ENCODE measurements around the gene DUSP8.
A peak's percentile ranks its signal among the peaks of the same experiment; 100 is the strongest.
"Not testable (repeated sequence)": the region's sequence is repeated elsewhere in the genome, so short reads cannot be mapped to it uniquely, and the experiment has no call there.

Gene DUSP8

DNA sequence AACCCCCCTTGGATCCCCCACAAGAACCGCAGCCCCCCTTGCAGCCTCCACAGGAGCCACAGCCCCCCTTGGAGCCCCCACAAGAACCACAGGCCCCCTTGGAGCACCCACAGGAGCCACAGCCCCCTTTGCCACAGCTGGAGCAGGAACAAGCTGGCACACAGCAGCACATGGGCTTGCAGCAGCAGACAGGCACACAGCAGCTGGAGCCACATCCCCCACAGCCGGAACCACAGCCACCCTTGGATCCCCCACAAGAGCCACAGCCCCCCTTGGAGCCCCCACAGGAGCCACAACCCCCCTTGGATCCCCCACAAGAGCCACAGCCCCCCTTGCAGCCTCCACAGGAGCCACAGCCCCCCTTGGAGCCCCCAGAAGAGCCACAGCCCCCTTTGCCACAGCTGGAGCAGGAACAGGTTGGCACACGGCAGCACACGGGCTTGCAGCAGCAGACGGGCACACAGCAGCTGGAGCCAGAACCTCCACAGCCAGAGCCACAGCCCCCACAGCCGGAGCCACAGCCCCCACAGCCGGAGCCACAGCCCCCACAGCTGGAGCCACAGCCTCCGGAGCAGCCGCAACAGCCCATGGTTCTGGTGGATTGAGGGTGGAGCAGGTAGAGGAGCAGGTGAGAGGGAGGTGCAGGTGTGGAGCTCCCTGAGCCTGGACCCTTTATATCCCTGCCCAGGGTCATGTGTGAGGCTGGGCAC, 12.7 kb upstream of the DUSP8 start, which contains the start of gene KRTAP5-1:
KRTAP5-1 (minus strand) TSS at position 623 of the 710 bp plus-strand sequence; CDS start at position 589, 34 bp downstream.
- not testable (repeated sequence) for DNase-seq

DNA sequence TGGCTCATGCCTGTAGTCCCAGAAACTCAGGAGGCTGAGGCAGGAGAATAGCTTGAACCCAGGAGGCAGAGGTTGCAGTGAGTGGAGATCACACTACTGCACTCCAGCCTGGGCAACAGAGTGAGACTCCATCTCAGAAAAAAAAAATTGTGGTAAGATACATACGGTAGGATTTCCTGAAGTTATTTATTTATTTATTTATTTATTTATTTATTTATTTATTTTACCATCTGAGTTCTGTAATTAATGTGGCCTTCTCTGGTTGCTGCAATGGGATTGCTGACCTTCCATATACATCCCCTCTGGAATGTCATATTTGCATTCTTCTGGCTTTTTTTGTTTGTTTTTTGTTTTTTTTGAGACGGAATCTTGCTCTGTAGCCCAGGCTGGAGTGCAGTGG, 10.8 kb upstream of the DUSP8 start:
- not testable (repeated sequence) for DNase-seq

DNA sequence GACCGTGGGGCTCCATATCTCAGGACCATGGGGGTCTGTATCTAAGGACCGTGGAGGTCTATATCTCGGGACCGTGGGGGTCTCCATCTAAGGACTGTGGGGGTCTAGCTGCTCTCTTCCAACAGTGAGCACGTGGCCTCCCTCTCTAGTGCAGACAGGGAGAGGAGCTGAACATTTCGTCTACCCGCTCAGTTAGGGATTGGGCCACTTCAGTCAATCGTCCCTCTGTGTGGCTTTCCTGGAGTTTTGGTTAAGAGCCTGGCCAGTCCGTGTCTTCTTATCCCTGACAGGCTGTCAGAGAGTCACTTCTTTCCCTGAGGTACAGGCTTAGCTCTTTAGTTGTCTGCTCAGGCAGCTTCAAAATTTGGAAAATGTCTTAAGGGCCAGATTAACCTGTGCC, 9.9 kb upstream of the DUSP8 start:
- DNase-seq: no peak

DNA sequence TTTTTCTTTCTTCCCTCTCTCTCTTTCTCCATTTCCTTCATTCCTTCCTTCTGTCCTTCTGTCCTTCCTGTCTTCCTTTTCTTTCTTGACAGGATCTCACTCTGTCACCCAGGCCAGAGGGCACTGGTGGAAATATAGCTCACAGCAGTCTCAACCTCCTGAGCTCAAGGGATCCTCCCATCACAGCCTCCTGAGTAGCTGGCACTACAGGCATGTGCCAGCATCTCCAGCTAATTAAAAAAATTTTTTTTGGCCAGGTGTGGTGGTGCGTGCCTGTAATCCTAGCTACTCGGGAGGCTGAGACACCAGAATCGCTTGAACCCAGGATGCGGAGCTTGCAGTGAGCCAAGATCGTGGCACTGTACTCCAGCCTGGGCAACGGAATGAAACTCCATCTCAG, 4.8 kb upstream of the DUSP8 start:
- DNase-seq: no peak

DNA sequence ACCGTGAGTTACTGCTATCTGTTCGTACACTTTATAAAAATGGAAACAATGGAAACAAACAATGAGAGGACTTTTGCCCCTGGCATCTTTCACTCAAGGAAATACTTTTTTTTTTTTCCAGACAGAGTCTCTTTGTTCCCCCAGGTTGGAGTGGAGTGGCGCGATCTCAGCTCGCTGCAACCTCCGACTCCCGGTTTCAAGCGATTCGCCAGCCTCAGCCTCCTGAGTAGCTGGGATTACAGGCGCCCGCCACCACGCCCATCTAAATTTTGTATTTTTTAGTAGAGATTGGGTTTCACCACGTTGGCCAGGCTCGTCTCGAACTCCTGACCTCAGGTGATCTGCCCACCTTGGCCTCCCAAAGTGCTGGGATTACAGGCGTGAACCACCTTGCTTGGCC, 3.7 kb upstream of the DUSP8 start:
- not testable (repeated sequence) for DNase-seq

DNA sequence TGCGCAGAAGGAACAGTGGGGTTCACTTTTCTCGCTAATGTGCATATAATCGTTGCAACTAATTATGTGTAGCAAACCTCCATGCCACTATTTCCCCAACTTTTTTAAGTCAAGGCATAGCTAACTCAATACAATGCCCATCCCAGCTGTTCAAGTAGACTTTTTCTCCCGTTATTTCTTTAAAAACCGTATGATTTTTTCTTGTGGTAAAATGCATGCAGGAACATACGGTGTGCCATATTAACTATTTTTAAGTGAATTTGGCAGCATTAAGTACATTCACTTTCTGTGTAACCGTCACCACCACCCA, 2.8 kb upstream of the DUSP8 start:
- no peak for DNase-seq

DNA sequence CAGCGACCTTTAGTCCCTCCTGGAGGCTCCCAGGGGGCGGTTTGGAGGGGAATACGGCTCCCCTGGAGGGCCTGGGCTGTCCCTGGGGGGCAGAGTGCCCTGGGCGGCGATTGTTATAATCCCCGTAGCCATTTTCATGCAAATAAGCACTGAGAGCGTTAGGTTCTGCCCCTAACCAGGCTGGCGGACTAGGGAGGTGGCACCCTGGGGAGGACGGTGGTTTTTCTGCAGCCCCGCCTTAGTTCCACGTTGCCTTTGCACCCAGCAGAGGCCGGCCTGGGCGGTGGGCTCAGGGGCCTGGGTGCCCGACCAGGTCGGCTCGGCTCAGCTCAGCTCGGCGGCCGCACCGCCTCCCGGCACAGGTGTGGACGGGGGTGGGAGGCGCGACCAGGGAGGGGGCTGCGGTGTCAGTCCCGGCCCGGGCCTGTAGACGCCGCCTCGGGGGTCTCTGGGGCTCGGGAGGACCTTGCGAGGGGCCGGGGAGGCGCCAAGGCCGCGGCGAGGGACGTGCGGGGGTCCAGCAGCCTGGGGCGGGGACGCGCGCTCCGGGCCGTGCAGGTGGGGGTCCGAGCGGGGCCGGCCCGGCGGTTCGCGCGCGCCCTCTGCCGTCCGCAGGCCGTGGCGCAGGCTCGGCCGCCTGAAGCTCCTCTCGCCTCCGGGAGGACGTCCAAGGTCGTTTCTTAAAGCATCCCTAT, 2.3 kb upstream of the DUSP8 start:
- peak; percentile 43 for DNase-seq

DNA sequence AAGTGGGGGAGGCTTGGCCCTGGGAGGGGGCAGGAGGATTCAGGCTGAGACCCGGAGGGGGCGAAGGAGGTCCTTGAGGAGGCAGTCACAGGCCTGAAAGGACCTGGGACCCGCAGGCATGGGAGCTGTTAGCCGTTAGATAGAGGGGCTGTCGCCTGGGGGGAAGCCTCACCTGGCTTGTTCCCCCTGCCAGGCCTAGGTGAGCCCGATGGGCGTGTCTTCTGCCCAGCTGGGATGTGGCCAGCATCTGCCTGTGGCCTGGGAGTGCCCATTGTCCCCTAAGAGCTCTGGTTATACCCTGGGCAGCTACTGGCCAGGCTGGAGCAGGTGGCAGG, 1.8 kb upstream of the DUSP8 start:
- DNase-seq: no peak

DNA sequence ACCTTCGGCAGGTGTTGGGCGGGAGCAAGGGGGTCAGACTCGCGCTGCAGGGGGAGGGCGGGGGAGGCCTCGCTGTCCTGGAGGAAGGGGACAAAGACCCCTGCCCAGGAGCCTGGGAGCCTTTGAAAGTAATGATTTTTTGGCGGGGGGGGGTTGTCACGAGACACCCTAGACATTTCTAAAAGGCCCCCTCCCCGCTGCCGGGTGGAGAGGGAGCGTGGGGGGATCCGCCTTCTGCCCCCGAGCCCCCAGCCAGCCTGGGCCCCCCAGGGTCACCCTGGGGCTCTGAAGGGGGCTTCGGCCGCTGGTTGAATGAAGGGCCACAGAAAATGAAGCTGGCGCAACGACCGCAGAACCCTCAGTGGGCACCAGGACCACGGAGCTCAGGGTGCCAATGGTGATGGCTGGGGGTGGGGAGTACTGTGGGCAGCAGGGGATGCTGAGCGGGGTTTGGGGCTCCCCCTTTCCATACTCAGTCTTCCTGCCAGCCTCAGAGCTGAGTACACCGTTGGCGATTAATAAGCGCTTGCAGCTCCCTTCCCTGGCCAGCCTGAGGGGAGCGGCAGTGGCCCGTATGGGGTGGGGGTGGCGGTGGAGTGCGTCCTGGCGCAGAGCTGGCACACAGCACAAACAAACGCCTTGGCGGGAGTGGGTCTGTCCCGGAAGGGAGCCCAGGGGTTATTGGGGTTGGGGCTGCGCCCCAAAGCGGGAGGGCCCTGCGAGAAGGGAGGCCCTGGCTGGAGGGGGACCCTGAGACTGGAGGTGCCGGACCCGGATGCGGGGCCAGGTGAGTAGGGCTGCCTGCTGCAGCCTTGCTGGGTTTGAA, 1.2 kb upstream of the DUSP8 start:
- DNase-seq: peak; percentile 14

DNA sequence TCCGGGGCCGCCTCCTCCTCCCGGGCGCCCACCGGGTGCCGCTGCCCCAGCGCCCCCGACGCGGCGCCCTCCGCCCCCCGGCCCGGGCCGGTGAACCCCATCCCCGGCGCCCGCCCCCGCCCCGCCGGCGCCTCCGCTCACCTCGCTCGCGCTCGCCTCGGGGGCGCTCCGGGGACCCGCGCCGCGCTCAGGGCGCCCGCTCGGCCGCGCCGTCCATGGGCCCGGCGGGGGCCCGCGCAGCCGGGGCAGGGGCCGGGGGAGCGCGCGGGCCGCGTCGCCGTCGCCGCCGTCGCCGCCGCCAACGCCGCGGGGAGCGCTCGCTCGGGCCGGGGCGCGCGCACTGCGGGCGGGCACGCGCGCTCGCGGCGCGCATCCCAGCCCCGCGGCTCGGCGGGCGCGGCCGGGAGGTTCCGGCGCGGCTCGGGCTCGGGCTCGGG, 293 bp downstream of the DUSP8 start:
- DNase-seq: no peak

DNA sequence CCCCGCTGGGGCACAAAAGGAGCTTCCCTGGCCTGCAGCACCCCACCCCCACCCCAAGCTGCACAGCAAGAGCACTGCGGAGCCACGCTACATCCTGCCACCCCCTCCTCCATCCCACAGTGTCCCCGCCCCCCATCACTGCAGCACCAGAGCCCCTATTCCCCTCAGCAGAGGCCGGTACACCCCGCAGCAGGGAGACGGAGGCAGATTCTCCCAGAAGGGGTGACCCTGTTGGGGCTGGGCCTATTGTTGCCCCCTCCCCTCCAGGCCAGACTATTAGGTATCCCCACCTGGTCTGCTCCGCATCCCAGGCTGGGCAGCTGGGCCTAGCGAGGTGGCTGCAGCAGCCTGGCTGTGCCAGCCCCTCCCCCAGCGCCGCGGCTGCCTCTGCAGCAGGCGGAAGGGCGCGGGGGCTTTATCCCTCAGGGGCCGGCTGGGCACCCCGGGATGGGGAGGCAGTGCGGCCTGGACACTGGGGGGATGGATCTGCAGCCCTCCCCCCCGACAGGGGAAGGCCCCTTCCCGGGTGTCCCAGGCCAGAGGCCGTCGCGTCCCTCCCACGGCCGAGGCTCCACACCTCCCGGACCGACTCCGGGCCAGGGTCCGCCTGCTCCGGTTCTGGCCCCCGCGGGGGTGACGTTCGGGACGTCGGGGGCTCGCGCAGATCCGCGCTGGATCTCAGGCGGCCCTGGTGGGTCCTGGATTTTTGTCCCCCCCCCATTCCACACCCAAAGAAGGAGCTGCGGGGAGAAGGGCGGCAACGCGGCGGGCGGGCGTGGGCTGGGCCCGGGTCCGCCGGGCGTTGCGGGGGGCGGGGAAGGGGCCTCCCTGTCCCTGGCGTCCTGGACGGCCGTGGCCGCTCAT, 943 bp downstream of the DUSP8 start:
- DNase-seq: no peak

DNA sequence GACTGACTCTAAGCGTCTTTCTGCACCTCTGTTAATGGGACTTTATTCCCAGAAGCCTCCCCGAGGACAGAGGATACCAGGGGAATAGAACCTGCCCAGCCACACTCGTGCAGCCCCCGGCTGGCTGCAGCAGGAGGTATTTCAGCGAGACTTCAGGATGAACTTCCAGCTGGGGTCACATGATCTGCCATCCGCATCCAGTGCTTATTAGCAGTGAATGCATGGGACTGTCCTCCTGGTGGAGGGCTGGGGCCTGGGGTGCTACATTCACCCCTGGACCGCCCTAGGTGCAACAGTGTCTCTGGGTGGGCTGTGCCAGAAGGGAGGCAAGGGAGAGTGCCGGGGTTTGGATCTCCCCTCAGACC, 1.6 kb downstream of the DUSP8 start:
- DNase-seq: no peak

DNA sequence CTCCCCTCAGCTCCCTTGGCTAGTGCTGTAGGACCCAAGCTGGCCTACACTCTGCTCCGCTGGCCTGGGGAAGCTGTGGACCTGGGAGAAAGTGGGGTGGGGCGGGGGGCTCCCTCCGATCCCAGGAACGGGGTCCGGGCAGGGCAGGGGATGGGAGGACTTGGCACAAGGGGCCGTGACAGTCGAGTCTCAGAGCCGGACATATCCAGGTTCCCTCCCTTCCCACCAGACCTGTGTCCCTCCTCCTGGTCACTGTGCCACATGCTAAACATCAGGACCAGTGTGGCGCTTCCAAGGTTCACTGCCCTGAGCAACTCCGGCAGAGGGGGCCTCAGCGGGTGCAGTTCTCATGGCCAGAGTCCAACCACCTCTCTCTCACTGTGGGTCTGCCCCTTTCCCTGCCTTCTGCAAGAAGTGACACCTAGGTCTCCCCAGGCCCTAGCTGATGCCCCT, 2.0 kb downstream of the DUSP8 start:
- no peak for DNase-seq

DNA sequence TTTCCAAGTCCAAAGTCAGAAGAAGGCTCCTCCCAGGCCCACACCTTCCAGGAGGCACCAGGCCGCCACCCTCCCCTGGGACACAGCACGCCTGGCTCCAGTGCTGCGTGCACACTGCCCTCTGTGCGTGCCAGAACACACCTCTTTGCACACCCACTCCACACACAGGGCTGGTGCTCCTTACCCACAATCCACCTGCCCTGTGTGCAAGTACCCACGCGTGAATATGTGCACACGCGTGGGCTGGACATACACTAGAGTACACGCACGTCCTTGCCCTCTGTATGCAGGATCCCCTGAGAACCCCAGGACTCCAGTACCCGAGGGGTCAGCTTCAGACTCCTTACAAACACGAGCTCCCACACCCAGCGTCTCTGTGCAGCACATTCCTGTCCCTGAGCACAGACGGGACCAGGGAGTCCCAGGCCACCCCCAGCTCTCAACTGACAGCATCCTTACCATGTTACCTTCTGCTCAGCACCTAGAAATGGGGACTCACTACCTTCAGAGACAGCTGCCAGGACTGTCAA, 2.8 kb downstream of the DUSP8 start:
- no peak for DNase-seq

DNA sequence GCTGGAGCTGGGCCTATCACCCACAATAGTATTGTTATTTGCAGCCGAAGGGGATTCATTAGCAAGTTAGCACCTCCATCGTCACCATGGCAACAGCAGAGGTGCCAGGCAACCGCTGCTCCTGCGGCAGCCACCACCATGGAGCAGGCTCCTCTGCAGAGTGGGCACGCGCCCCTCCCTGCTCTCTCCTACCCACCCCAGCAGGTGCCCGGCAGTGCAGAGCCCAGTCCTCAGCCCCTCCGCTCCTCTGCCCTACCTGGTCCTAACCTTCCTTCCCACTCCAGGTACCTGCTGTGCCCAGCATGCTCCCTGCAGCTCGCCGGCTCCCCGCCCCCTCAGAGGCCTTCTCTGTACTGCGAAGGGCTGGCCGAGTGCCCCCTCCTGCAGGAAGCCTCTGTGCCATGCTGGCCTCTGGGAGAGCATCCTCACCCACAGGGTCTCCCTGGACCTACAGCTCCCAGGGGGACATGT, 3.6 kb downstream of the DUSP8 start:
- DNase-seq: no peak

DNA sequence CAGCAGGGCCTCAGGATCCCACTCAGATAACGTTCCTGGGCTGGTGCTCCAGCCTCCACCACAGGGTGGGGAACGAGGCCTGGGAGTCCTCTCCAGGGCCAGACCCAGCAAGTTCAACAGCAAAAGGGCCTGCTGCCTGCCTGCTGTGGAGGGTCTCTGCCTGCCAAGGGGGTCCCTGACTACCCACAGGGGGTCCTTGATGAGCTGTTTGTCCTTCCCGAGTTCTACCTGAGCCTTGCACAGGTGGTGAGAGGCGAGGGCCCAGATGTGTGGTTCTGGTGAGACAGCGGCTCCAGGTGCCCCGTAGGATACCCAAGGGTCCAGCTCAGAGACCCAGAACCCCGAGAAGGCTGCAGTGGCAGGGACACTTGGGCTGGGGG, 4.4 kb downstream of the DUSP8 start:
- DNase-seq: no peak

DNA sequence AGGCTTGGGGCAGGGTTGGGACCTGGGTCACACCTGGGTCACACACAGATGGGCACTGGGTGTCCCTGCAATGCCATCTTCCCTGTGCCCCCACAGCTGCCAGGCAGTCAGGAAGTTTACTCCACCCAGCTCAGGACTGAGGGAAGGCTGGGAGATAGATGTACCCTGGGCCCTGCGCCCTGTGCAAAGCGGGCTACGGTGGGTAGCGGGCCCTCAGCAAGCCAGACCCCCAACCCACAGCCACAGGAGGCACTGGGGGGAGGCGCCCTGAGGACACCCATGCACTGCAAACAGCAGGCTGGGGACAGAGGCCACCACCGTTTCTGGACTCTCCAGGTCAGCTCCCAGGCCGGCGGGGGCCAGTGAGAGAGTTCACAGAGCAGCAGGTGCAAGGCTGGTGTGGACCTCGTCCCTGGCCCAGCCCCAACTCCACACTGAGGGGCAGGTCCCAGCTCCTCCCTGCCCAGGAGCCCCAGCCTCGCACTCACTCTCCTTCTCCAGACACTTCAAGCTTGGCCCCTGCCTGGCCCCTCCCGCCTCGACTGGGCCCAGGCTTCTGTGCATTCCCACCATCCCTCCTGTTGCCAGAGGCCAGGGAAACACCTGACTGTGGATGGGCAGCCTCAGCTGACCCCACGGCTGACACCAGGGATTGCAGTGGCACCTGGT, 4.9 kb downstream of the DUSP8 start:
- no peak for DNase-seq

DNA sequence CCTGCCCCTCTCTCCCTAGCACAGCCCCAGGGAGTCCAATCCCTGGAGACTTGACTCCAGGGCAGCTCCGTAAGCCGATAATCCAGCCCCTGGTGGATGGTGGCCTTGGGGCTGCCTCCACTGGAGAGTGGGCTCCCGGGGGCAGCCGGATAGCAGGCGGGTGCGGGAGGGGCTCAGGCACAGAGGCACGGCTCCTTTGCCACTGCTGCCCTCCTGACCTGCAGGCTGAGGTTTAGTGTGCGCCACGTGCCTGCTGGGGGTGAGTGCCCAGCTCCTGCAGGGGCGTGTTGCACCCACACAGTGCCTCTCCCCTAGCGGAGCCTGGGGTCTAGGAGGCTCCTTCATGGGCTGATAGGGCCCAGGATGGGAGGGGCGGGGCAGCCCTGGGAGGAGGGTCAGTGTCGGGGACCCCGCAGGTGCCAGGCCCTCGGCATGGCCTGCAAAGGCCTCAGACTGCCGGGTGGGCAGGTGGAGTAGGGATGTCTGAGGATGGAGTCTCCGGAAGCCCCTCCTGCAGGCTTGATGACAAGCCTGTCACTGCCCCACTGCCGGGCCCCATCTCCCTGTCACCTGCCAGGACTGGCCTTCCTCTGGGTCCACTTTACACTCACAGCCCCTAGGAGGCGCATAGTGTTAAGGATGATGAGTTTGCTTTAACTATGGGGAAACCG, 5.6 kb downstream of the DUSP8 start:
- DNase-seq: no peak

DNA sequence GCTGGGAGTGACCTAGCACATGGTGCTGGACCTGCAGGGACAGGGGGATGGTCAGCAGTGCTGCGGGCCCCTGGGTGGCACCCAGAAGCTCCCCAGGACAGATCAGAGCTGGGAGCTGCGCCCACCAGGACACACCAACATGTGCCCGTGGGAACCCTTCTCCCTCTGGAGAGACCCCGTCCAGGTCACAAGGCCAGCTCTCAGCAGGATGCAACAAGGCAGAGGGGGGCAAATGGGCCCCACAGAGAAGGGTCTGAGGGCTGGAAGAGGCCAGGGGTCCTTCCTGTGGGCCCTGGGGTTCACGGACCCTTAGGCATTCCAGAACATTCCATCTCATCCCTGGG, 6.2 kb downstream of the DUSP8 start:
- DNase-seq: no peak

DNA sequence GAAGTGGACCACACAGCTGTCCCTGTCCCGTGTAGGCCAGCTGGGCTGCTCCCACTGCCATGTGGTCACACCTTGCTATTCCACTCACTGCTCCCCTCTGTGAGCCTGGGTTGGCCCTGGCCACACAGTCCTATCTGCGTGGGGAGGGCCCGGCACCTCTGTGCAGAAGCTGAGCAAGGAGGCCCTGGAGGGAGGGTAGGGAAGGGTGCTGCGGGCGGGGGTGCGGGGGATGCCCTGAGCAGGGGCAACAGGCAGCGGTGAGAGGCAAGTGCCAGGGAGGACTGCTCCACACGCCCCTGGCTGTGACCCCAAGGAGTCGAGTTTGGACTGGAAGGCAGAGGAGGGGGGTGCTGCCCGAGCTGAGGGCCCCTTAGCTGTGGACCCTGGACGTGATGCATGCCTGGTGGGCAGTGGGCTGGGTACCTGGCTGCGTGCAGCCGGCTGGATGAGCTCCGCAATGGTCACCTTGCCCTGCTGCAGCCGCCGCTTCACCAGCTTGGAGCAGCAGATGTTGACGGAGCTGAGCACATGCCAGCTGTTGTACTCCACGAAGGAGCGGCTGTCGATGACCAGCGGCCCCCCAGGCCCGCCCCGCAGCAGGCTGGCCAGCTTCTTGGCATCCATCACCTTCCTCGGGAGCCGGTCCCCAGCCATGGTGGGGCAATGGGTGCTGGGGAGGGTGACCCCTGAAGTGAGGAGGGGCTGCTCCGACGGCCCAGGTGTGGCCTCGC, 6.7 kb downstream of the DUSP8 start:
- no peak for DNase-seq
